Measurements from ENCODE around the gene DGKB.

- no peak for TF ChIP-seq PREB (CRISPR knock-in tag; IDR thresholded peaks at IDR 0.05; ENCODE audit: borderline replicate concordance)
- TF ChIP-seq, protein P1, sequence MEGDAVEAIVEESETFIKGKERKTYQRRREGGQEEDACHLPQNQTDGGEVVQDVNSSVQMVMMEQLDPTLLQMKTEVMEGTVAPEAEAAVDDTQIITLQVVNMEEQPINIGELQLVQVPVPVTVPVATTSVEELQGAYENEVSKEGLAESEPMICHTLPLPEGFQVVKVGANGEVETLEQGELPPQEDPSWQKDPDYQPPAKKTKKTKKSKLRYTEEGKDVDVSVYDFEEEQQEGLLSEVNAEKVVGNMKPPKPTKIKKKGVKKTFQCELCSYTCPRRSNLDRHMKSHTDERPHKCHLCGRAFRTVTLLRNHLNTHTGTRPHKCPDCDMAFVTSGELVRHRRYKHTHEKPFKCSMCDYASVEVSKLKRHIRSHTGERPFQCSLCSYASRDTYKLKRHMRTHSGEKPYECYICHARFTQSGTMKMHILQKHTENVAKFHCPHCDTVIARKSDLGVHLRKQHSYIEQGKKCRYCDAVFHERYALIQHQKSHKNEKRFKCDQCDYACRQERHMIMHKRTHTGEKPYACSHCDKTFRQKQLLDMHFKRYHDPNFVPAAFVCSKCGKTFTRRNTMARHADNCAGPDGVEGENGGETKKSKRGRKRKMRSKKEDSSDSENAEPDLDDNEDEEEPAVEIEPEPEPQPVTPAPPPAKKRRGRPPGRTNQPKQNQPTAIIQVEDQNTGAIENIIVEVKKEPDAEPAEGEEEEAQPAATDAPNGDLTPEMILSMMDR (IDR thresholded peaks at IDR 0.05) = no peak
- no peak for TF ChIP-seq ZNF671 (CRISPR knock-in tag; IDR thresholded peaks at IDR 0.05)
- TF ChIP-seq ZNF317 (CRISPR knock-in tag; IDR thresholded peaks at IDR 0.05; ENCODE audit: borderline replicate concordance, low read depth) = no peak
- no peak for TF ChIP-seq GABPB1 (CRISPR knock-in tag; IDR thresholded peaks at IDR 0.05)
- TF ChIP-seq, protein P2, sequence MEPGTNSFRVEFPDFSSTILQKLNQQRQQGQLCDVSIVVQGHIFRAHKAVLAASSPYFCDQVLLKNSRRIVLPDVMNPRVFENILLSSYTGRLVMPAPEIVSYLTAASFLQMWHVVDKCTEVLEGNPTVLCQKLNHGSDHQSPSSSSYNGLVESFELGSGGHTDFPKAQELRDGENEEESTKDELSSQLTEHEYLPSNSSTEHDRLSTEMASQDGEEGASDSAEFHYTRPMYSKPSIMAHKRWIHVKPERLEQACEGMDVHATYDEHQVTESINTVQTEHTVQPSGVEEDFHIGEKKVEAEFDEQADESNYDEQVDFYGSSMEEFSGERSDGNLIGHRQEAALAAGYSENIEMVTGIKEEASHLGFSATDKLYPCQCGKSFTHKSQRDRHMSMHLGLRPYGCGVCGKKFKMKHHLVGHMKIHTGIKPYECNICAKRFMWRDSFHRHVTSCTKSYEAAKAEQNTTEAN (CRISPR knock-in tag; IDR thresholded peaks at IDR 0.05) = no peak
- no peak for TF ChIP-seq NR2C2 (CRISPR knock-in tag; IDR thresholded peaks at IDR 0.05)
- TF ChIP-seq, protein P3, sequence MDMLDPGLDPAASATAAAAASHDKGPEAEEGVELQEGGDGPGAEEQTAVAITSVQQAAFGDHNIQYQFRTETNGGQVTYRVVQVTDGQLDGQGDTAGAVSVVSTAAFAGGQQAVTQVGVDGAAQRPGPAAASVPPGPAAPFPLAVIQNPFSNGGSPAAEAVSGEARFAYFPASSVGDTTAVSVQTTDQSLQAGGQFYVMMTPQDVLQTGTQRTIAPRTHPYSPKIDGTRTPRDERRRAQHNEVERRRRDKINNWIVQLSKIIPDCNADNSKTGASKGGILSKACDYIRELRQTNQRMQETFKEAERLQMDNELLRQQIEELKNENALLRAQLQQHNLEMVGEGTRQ (CRISPR knock-in tag; IDR thresholded peaks at IDR 0.05) = no peak
- TF ChIP-seq, protein P4, sequence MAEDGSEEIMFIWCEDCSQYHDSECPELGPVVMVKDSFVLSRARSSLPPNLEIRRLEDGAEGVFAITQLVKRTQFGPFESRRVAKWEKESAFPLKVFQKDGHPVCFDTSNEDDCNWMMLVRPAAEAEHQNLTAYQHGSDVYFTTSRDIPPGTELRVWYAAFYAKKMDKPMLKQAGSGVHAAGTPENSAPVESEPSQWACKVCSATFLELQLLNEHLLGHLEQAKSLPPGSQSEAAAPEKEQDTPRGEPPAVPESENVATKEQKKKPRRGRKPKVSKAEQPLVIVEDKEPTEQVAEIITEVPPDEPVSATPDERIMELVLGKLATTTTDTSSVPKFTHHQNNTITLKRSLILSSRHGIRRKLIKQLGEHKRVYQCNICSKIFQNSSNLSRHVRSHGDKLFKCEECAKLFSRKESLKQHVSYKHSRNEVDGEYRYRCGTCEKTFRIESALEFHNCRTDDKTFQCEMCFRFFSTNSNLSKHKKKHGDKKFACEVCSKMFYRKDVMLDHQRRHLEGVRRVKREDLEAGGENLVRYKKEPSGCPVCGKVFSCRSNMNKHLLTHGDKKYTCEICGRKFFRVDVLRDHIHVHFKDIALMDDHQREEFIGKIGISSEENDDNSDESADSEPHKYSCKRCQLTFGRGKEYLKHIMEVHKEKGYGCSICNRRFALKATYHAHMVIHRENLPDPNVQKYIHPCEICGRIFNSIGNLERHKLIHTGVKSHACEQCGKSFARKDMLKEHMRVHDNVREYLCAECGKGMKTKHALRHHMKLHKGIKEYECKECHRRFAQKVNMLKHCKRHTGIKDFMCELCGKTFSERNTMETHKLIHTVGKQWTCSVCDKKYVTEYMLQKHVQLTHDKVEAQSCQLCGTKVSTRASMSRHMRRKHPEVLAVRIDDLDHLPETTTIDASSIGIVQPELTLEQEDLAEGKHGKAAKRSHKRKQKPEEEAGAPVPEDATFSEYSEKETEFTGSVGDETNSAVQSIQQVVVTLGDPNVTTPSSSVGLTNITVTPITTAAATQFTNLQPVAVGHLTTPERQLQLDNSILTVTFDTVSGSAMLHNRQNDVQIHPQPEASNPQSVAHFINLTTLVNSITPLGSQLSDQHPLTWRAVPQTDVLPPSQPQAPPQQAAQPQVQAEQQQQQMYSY (CRISPR knock-in tag; IDR thresholded peaks at IDR 0.05) = no peak
- TF ChIP-seq, protein P5, sequence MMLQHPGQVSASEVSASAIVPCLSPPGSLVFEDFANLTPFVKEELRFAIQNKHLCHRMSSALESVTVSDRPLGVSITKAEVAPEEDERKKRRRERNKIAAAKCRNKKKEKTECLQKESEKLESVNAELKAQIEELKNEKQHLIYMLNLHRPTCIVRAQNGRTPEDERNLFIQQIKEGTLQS (CRISPR knock-in tag; conservative IDR thresholded peaks at IDR 0.05) = no peak
These were observed 43.7 kb downstream of the DGKB start for GRCh38 chr7:14858866-14859265.
